ENCODE measurements around the gene IGFBP3.

Gene IGFBP3

GRCh38 chr7:45891462-45892402, 29.3 kb downstream of the IGFBP3 start:
- DNase-seq: no peak

GRCh38 chr7:45890902-45891461, 30.1 kb downstream of the IGFBP3 start:
- peak; percentile 7 to 35 for DNase-seq

GRCh38 chr7:45890125-45890901, 30.8 kb downstream of the IGFBP3 start:
- DNase-seq: no peak

GRCh38 chr7:45889367-45890067, 31.6 kb downstream of the IGFBP3 start:
- no peak for DNase-seq

GRCh38 chr7:45888993-45889366, 32.1 kb downstream of the IGFBP3 start:
- DNase-seq: no peak

- no peak for DNase-seq
Measured at GRCh38 chr7:45888185-45888992, 32.7 kb downstream of the IGFBP3 start, which contains the start of gene IGFBP1. TSS of gene IGFBP1 (plus strand) at chr7:45888488. CDS start at chr7:45888653, 165 bp downstream.

- DNase-seq: no peak
Measured at GRCh38 chr7:45886931-45887667, 34.0 kb downstream of the IGFBP3 start.

GRCh38 chr7:45885264-45885882, 35.7 kb downstream of the IGFBP3 start:
- DNase-seq: no peak

- DNase-seq: no peak
Measured at GRCh38 chr7:45884136-45884535, 36.9 kb downstream of the IGFBP3 start.

GRCh38 chr7:45882465-45882810, 38.6 kb downstream of the IGFBP3 start:
- DNase-seq: no peak

- no peak for DNase-seq
Measured at GRCh38 chr7:45881759-45882464, 39.2 kb downstream of the IGFBP3 start.

GRCh38 chr7:45881280-45881758, 39.8 kb downstream of the IGFBP3 start:
- DNase-seq: no peak

- DNase-seq: no peak
Measured at GRCh38 chr7:45880433-45880860, 40.6 kb downstream of the IGFBP3 start.

GRCh38 chr7:45878457-45879144, 42.5 kb downstream of the IGFBP3 start:
- no peak for DNase-seq

- no peak for DNase-seq
Measured at GRCh38 chr7:45876519-45876918, 44.6 kb downstream of the IGFBP3 start.

GRCh38 chr7:45874408-45875131, 46.5 kb downstream of the IGFBP3 start:
- DNase-seq: no peak

GRCh38 chr7:45873355-45873754, 47.7 kb downstream of the IGFBP3 start:
- no peak for DNase-seq

GRCh38 chr7:45873035-45873354, 48.1 kb downstream of the IGFBP3 start, which contains the start of gene CCDC201:
TSS of gene CCDC201 (minus strand) at chr7:45873082. CDS start at chr7:45873007, 75 bp downstream.
- no peak for DNase-seq

Data from inflammatory macrophage (primary cell).